ENCODE measurements around the gene CDKN1C.

DNA sequence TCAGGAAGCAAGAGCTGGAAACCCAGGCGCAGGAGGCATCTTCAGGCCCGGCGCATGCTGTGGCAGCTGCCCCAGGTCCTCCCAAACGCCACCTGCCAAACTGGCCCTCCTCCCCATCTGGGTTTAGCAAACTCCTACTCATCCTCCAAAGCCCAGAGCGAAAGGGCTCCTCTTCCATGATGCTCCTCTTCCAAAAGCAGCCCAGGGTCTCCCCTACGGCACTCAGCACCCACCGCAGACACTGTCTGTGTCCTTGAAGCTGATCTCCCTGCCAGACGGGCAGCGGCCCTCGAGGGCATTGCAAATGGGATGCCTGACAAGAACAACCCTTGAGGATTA, 25.9 kb downstream of the CDKN1C start:
- TF ChIP-seq, protein P1, sequence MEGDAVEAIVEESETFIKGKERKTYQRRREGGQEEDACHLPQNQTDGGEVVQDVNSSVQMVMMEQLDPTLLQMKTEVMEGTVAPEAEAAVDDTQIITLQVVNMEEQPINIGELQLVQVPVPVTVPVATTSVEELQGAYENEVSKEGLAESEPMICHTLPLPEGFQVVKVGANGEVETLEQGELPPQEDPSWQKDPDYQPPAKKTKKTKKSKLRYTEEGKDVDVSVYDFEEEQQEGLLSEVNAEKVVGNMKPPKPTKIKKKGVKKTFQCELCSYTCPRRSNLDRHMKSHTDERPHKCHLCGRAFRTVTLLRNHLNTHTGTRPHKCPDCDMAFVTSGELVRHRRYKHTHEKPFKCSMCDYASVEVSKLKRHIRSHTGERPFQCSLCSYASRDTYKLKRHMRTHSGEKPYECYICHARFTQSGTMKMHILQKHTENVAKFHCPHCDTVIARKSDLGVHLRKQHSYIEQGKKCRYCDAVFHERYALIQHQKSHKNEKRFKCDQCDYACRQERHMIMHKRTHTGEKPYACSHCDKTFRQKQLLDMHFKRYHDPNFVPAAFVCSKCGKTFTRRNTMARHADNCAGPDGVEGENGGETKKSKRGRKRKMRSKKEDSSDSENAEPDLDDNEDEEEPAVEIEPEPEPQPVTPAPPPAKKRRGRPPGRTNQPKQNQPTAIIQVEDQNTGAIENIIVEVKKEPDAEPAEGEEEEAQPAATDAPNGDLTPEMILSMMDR (IDR thresholded peaks at IDR 0.05): no peak
- TF ChIP-seq POLR2A (IDR thresholded peaks at IDR 0.05): no peak
